GM12878 (cell line): ENCODE results near the gene SFTPB. TPM values are rescaled to one million over a fixed set of nuclear protein-coding genes. Genes with fewer than 3 reads are reported as not detected.

Experiments used
- ATAC-seq: fragments of 200-7000 bp; cut with Tn5 transposase; 3 replicates; pipeline ENCODE4 v1.9.1; 2020; ENCODE audit warnings: mild to moderate bottlenecking, moderate library complexity
- BruUV-seq: library from RNA; stranded (reverse); fragments of 400-500 nt; replicated peaks from 2 replicates; lab custom pipeline; 2021; lab: Mats Ljungman, UMichigan
- CTCF ChIA-PET: fragments of 300-600 bp; sonication (Branson Sonifier 250); formaldehyde crosslinking; extraction: SDS; loops from one replicate; lab custom pipeline; 2021; ENCODE audit warnings: inconsistent platforms; lab: Yijun Ruan, JAX
- POLR2A ChIA-PET: fragments of 350-600 bp; formaldehyde crosslinking; extraction: SDS; loops from one replicate; lab custom pipeline; 2021; ENCODE audit warnings: inconsistent platforms; lab: Charles Lee
- RAD21 ChIA-PET: fragments of 300-600 bp; sonication (Branson Sonifier 250); formaldehyde crosslinking; loops from one replicate; lab custom pipeline; 2023; ENCODE audit warnings: antibody characterized with exemption; ENCODE audit not compliant: unreplicated experiment; lab: Charles Lee
- SMC1A ChIA-PET: fragments of 300-600 bp; sonication (Branson Sonifier 250); formaldehyde crosslinking; loops from one replicate; lab custom pipeline; 2023; ENCODE audit not compliant: unreplicated experiment, uncharacterized antibody; lab: Charles Lee
- DNase-seq: peaks from one replicate; pipeline ENCODE4 v3.0.0-alpha.2; 2011; ENCODE audit warnings: low read depth, low spot score
- FAIRE-seq: peaks from 3 replicates; lab custom pipeline; 2011; peaks lifted over from hg19 to GRCh38; lab: Jason Lieb, UNC
- H2AFZ ChIP-seq: 2 replicates; pipeline ENCODE4 v1.6.0; 2011; ENCODE audit warnings: low read depth, low read length, control low read depth; ENCODE audit not compliant: control insufficient read depth
- H3K27ac ChIP-seq: 2 replicates; pipeline ENCODE4 v1.5.1; 2011; ENCODE audit warnings: control low read depth; ENCODE audit not compliant: control insufficient read depth, insufficient read depth
- H3K27me3 ChIP-seq, 2 experiments: replicated peaks in 1 of 2; 2 replicates each; pipeline versions ENCODE4 v1.6.0 to v1.6.1; 2011; ENCODE audit warnings: low read length in 1 of 2; ENCODE audit not compliant: control insufficient read depth in 2 of 2, insufficient read depth in 2 of 2
- H3K36me3 ChIP-seq, 2 experiments: 2 replicates each; pipeline ENCODE4 v1.5.1; 2011; ENCODE audit warnings: low read length in 1 of 2; ENCODE audit not compliant: control insufficient read depth in 2 of 2, insufficient read depth in 2 of 2
- H3K4me1 ChIP-seq: 2 replicates; pipeline ENCODE4 v1.6.1; 2011; ENCODE audit warnings: mild to moderate bottlenecking, low read length, moderate library complexity, mixed read lengths; ENCODE audit not compliant: control insufficient read depth, insufficient read depth
- H3K4me2 ChIP-seq: 2 replicates; pipeline ENCODE4 v1.6.0; 2011; ENCODE audit warnings: control low read depth; ENCODE audit not compliant: control insufficient read depth, insufficient read depth
- H3K4me3 ChIP-seq: fragments of 200-600 bp; sonication (generic); 2 replicates; pipeline ENCODE4 v1.5.1; 2016
- H3K79me2 ChIP-seq: 2 replicates; pipeline ENCODE4 v1.6.0; 2011; ENCODE audit warnings: low read length; ENCODE audit not compliant: control insufficient read depth, insufficient read depth
- H3K9ac ChIP-seq: 2 replicates; pipeline ENCODE4 v1.8.0; 2011; ENCODE audit warnings: low read length, control low read depth, mixed read lengths; ENCODE audit not compliant: control insufficient read depth, insufficient read depth
- H3K9me3 ChIP-seq: replicated peaks from 3 replicates; pipeline ENCODE4 v1.5.1; 2011; ENCODE audit warnings: mild to moderate bottlenecking, low read length; ENCODE audit not compliant: control insufficient read depth, insufficient read depth
- H4K20me1 ChIP-seq: 2 replicates; pipeline ENCODE4 v1.6.0; 2011; ENCODE audit not compliant: control insufficient read depth, insufficient read depth
- FOS ChIP-seq: IDR thresholded peaks from 3 replicates; pipeline ENCODE4 v1.6.1; 2011; ENCODE audit warnings: borderline replicate concordance; ENCODE audit not compliant: insufficient read length; ENCODE audit errors: extremely low read depth
- LARP7 ChIP-seq: fragments of 450-650 bp; IDR thresholded peaks from 2 replicates; pipeline ENCODE4 v1.6.1; 2017; ENCODE audit warnings: mild to moderate bottlenecking
- MYC ChIP-seq: IDR thresholded peaks from 2 replicates; pipeline ENCODE4 v1.6.1; 2011; ENCODE audit warnings: mild to moderate bottlenecking, low read length, moderate library complexity, inconsistent platforms; ENCODE audit not compliant: insufficient read depth, insufficient replicate concordance, insufficient read length, severe bottlenecking
- NFYA ChIP-seq: IDR thresholded peaks from 2 replicates; pipeline ENCODE4 v1.6.1; 2011; ENCODE audit warnings: low read depth, mild to moderate bottlenecking, low read length, improper control_type of control experiment, borderline replicate concordance
- NR2C2 ChIP-seq: IDR thresholded peaks from 2 replicates; pipeline ENCODE4 v1.6.1; 2011; ENCODE audit warnings: borderline replicate concordance, low read depth; ENCODE audit not compliant: control insufficient read depth, insufficient read length
- PAX8 ChIP-seq: fragments of 450-650 bp; IDR thresholded peaks from 2 replicates; pipeline ENCODE4 v1.6.1; 2017; ENCODE audit warnings: mild to moderate bottlenecking, moderate library complexity
- POLR2A ChIP-seq: IDR thresholded peaks from 2 replicates; pipeline ENCODE4 v1.6.1; 2011; ENCODE audit warnings: low read depth, mild to moderate bottlenecking, low read length
- SMAD5 ChIP-seq: IDR thresholded peaks from 2 replicates; pipeline ENCODE4 v1.6.1; 2016; ENCODE audit warnings: antibody characterized with exemption, low read depth
- TARDBP ChIP-seq: IDR thresholded peaks from 2 replicates; pipeline ENCODE4 v1.6.1; 2016; ENCODE audit warnings: borderline replicate concordance
- TCF7 ChIP-seq: IDR thresholded peaks from 2 replicates; pipeline ENCODE4 v1.6.1; 2014; ENCODE audit warnings: antibody characterized with exemption, borderline replicate concordance
- YY1 ChIP-seq: IDR thresholded peaks from 2 replicates; pipeline ENCODE4 v1.6.1; 2011; ENCODE audit warnings: low read depth, mild to moderate bottlenecking, low read length
- ZBED1 ChIP-seq: IDR thresholded peaks from 2 replicates; pipeline ENCODE4 v1.6.1; 2016; ENCODE audit warnings: borderline replicate concordance
- ZNF207 ChIP-seq: fragments of 450-650 bp; IDR thresholded peaks from 2 replicates; pipeline ENCODE4 v1.6.1; 2014; ENCODE audit warnings: antibody characterized with exemption, mild to moderate bottlenecking, borderline replicate concordance
- ZNF217 ChIP-seq: fragments of 450-650 bp; IDR thresholded peaks from 2 replicates; pipeline ENCODE4 v1.6.1; 2017; ENCODE audit warnings: antibody characterized with exemption, mild to moderate bottlenecking
- WGBS: methylation state at CpG from one replicate; pipeline ENCODE4 v1.1.6; 2016; ENCODE audit warnings: low lambda C conversion rate; ENCODE audit not compliant: insufficient replicate concordance, insufficient coverage; ENCODE audit errors: missing lambda C conversion rate; 5-methylcytosine and 5-hydroxymethylcytosine counted together
- in situ Hi-C: fragments of 300-500 bp; cut with MboI; formaldehyde crosslinking; loops from 9 replicates; pipeline ENCODE4 v1.14.3; 2018; ENCODE audit warnings: mixed read lengths
- intact Hi-C: fragments of 100-400 bp; cut with micrococcal nuclease; formaldehyde crosslinking; loops from one replicate; pipeline ENCODE4 v1.14.2; 2022; ENCODE audit not compliant: unreplicated experiment
- polyA plus RNA-seq, 11 experiments: library from polyadenylated mRNA; depleted of rRNA in 4 of 11; unstranded in 6 of 11; stranded (reverse) in 5 of 11; fragments of >200 nt; fragmentation: Nextera tagmentation in 4 of 11; fragmentation: Illumina TruSeq in 1 of 11; extraction: Ambion mirVana in 4 of 11; extraction: Trizol in 1 of 11; gene quantifications; 1 replicate in 1 of 11; 2 replicates in 10 of 11; pipeline versions ENCODE4 v1.2.1 to v1.2.3, GENCODE V29; 2011 to 2016; ENCODE audit warnings: inconsistent platforms in 2 of 11, missing spikeins in 2 of 11, low read depth in 1 of 11
- total RNA-seq, 4 experiments: library from RNA; depleted of rRNA in 3 of 4; stranded (reverse); fragments of >200 nt in 3 of 4; fragmentation: Illumina TruSeq in 1 of 4; extraction: Trizol in 1 of 4; gene quantifications; 2 replicates each; pipeline versions ENCODE4 v1.2.1 to v1.2.3, GENCODE V29; 2013 to 2021
- TF ChIP-seq, protein P1 (sequence below): fragments of 450-650 bp; conservative IDR thresholded peaks from 2 replicates; pipeline ENCODE4 v1.6.1; 2017; ENCODE audit warnings: mild to moderate bottlenecking, moderate library complexity
- TF ChIP-seq, protein P2 (sequence below): fragments of 450-650 bp; IDR thresholded peaks from 2 replicates; pipeline ENCODE4 v1.6.1; 2016; ENCODE audit warnings: mild to moderate bottlenecking
- TF ChIP-seq, protein P3 (sequence below): fragments of 450-650 bp; IDR thresholded peaks from 2 replicates; pipeline ENCODE4 v1.6.1; 2018; ENCODE audit warnings: mild to moderate bottlenecking, low read depth, moderate library complexity; ENCODE audit not compliant: partially characterized antibody

Gene SFTPB
- total and polyA plus RNA-seq, 10 of the 15 experiments (the other 5 are each of a cell fraction or from before 2014, with no cell fraction given) = 0.02 to 5.3 TPM; not detected in 8

DNA sequence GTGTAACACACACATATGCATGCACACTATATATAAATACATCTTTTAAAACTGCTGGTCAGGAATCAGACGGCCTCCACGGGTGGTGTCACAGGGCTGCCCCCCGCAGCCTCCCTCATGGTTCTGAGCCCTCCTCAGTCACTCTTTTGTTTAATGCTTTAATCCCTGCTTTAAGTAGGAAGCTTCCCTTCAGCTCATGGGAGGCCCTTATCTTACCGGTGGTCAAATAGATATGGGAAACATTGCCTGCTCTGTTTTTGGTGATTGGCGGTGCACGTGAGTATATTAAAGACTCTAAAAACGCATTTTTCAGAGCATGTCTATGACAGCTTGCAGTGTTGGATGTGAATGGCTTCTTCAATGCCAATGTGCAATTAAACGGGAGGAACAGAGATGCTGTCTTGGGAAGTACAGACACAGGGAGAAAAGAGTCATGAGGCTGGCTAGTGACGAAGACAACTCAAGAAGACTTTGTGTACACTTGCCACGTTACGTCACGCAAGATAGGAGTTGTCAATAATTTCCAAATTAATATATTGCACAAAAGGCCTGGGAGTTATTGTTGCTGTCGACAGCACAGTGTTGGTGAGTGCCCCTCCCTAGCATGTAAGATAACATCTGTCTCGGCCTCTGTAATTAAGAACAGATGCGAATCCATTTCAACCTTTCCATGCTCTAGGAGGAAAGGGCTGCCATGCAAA, 49.5 kb upstream of the SFTPB start (continued):
- TF ChIP-seq, protein P1, sequence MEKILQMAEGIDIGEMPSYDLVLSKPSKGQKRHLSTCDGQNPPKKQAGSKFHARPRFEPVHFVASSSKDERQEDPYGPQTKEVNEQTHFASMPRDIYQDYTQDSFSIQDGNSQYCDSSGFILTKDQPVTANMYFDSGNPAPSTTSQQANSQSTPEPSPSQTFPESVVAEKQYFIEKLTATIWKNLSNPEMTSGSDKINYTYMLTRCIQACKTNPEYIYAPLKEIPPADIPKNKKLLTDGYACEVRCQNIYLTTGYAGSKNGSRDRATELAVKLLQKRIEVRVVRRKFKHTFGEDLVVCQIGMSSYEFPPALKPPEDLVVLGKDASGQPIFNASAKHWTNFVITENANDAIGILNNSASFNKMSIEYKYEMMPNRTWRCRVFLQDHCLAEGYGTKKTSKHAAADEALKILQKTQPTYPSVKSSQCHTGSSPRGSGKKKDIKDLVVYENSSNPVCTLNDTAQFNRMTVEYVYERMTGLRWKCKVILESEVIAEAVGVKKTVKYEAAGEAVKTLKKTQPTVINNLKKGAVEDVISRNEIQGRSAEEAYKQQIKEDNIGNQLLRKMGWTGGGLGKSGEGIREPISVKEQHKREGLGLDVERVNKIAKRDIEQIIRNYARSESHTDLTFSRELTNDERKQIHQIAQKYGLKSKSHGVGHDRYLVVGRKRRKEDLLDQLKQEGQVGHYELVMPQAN = no peak

DNA sequence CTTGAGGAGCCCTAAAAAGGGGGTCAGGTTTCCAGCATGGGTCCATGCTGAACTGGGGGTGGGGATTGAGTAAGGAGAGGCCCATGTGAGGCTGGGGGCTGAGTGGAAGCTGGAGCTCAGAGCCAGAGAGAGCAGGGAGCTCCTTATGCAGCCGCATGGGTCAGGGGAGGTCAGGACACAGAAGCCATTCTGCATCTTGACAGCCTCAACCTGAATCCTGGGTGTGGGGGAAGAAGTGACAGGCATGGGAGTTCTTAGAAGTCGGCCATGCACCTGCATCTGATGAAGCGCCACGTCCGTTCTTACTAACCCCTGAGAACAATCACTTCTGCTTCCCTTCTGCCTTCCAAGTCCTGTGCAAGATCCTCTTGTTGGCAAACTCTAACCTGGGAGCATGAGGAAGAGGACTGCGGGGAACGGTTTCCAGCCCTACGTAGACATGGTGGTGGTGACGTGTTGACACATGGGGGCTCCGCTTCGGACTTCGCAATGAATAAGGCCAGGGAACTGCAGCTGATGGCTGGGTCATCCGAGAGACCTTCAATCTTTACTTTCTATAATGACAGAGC, 48.4 kb upstream of the SFTPB start:
- Histone ChIP-seq H3K9ac (no peak overlapping the region), H2AFZ (no peak overlapping the region), H3K4me3 (no peak overlapping the region), H3K4me2 (no peak overlapping the region), H4K20me1 (no peaks in the 10 kb centered on the region), H3K4me1 (no peaks in the 10 kb centered on the region), H3K27ac (no peak overlapping the region), H3K79me2 (no peaks in the 10 kb centered on the region), H3K9me3 (no peaks in the 10 kb centered on the region; the same call in 2 of the 3 replicates), H3K36me3 (no peaks in the 10 kb centered on the region), H3K27me3 (peaks cover 0 to 2% of the 10 kb centered on the region in 2 experiments; a peak in 2 of 4 replicates)
- ChIA-PET RAD21 (interaction anchor here (1.7 kb wide), 1 partner anchor 79 kb away, joined by 6 read pairs; no protein-coding TSS in a partner anchor), CTCF (interaction anchor here (0.7 to 2.6 kb wide), 6 partner anchors 9 to 111 kb away, joined by 3 to 9 read pairs (median 4); no protein-coding TSS in a partner anchor), SMC1A (interaction anchor here (1.0 to 2.2 kb wide), 3 partner anchors 9 to 47 kb away, joined by 3 to 6 read pairs (median 3); no protein-coding TSS in a partner anchor), POLR2A (interaction anchor here (1.2 kb wide), 1 partner anchor 8 kb away, joined by 4 read pairs; no protein-coding TSS in a partner anchor)
- 43% methylated on average over 13 of the region's 13 CpGs for WGBS
- DNase-seq = no peak
- FAIRE-seq = no peak
- intact Hi-C loops = no loop called here
- no TSS peak for BruUV-seq
- in situ Hi-C loops = no loop called here
- ATAC-seq = no peak
- TF ChIP-seq, protein P2, sequence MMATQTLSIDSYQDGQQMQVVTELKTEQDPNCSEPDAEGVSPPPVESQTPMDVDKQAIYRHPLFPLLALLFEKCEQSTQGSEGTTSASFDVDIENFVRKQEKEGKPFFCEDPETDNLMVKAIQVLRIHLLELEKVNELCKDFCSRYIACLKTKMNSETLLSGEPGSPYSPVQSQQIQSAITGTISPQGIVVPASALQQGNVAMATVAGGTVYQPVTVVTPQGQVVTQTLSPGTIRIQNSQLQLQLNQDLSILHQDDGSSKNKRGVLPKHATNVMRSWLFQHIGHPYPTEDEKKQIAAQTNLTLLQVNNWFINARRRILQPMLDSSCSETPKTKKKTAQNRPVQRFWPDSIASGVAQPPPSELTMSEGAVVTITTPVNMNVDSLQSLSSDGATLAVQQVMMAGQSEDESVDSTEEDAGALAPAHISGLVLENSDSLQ = no peak
- TF ChIP-seq MYC (no peak), SMAD5 (no peak), FOS (no peak), ZBED1 (no peak), YY1 (no peak), NFYA (no peak), ZNF217 (no peak), POLR2A (no peak), TARDBP (no peak), LARP7 (no peak), ZNF207 (no peak), PAX8 (no peak), NR2C2 (no peak), TCF7 (no peak)
- TF ChIP-seq, protein P3, sequence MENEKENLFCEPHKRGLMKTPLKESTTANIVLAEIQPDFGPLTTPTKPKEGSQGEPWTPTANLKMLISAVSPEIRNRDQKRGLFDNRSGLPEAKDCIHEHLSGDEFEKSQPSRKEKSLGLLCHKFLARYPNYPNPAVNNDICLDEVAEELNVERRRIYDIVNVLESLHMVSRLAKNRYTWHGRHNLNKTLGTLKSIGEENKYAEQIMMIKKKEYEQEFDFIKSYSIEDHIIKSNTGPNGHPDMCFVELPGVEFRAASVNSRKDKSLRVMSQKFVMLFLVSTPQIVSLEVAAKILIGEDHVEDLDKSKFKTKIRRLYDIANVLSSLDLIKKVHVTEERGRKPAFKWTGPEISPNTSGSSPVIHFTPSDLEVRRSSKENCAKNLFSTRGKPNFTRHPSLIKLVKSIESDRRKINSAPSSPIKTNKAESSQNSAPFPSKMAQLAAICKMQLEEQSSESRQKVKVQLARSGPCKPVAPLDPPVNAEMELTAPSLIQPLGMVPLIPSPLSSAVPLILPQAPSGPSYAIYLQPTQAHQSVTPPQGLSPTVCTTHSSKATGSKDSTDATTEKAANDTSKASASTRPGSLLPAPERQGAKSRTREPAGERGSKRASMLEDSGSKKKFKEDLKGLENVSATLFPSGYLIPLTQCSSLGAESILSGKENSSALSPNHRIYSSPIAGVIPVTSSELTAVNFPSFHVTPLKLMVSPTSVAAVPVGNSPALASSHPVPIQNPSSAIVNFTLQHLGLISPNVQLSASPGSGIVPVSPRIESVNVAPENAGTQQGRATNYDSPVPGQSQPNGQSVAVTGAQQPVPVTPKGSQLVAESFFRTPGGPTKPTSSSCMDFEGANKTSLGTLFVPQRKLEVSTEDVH = no peak
